ENCODE data around the gene WBP2. TPM values are rescaled to one million over a fixed set of nuclear protein-coding genes. Genes with fewer than 3 reads are reported as not detected.
A peak's percentile ranks its signal among the peaks of the same experiment; 100 is the strongest.
"Not testable (repeated sequence)": the region's sequence is repeated elsewhere in the genome, so short reads cannot be mapped to it uniquely, and the experiment has no call there.

WBP2 gene
- total RNA-seq, 2 donors from 2014 or later = 67.4 to 127 TPM

DNA sequence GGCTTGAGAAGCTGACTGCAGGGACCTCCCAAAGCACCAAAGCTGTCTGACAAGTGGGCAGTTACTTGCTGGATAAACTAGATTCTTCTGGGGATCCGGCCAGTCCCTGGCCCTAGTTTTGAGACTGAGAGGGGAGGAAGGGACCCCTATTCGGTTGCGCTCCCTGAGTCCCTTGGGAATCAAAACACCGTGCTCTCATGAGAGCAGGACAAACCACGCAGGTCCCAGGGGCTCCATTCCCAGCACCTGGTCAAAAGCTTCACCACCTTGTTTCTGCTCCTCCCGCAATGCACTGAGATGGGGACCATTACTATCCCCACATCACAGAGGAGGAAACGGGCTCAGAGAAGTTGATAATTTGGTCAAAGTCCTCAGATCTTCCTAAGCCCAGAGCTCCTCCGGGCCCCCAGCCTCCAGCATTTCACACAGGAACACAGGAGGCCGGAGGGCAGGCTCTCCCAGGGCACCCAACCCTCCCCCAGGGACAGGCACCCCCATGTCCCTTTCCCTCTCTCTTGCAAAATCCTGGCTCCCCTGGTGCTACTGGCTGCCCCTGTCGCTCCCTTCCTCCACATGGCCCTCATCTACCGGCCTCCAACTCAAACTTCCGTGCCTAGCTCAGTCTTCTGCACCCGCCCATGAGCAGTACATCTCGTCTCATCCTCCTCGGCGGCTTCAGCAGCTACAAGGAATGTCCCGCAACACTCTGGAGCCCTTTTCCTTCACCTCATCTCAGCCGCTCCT lies 38.3 kb upstream of the WBP2 start:
- no peak for ATAC-seq (replicated peaks)
- Mint-ChIP-seq H3K4me1 (peaks cover 18% of the 10 kb centered on the region), H3K36me3 (ENCODE audit: low read depth) (peaks cover 24% of the 10 kb centered on the region), H3K9me3 (no peaks in the 10 kb centered on the region), H3K4me3 (peak overlapping the region; percentile 31), H3K27me3 (no peaks in the 10 kb centered on the region), H3K27ac (peak overlapping the region; percentile 79)

DNA sequence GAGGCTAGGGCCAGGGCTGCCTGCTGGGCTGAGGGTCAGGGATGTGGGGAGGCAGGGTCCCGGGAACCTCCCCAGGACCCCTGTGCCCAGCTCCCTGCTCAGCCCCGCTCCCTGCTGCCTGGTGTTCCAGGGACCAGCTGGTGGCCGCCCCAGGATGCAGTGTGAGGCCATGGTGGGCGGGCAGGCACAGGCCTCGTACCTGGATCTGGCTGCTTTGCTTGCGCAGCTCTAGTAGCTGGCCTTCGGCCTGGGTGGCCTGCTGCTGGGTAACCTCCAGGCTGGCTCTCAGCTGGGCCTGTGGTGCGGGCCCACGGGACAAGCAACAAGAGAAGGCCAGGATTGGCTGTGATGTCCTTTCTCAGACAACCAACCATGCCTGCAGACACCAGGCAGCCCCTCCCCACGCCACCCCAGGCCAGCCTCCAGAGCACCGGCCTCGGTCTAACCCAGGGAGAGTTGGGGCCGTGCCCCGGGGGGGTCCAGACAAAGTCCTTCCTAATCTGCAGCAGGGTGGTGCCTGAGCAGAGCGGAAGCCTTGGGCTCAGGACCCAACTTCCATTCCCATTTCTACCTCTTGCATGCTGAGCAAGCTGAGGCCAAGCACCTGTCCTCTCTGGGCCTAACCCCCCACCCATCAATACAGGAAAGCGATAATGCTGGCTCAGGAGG lies 37.6 kb upstream of the WBP2 start:
- ATAC-seq (replicated peaks) = no peak
- Mint-ChIP-seq H3K27ac (no peak overlapping the region), H3K4me1 (peaks cover 18% of the 10 kb centered on the region), H3K9me3 (no peaks in the 10 kb centered on the region), H3K4me3 (no peak overlapping the region), H3K36me3 (ENCODE audit: low read depth) (peaks cover 18% of the 10 kb centered on the region), H3K27me3 (no peaks in the 10 kb centered on the region)

DNA sequence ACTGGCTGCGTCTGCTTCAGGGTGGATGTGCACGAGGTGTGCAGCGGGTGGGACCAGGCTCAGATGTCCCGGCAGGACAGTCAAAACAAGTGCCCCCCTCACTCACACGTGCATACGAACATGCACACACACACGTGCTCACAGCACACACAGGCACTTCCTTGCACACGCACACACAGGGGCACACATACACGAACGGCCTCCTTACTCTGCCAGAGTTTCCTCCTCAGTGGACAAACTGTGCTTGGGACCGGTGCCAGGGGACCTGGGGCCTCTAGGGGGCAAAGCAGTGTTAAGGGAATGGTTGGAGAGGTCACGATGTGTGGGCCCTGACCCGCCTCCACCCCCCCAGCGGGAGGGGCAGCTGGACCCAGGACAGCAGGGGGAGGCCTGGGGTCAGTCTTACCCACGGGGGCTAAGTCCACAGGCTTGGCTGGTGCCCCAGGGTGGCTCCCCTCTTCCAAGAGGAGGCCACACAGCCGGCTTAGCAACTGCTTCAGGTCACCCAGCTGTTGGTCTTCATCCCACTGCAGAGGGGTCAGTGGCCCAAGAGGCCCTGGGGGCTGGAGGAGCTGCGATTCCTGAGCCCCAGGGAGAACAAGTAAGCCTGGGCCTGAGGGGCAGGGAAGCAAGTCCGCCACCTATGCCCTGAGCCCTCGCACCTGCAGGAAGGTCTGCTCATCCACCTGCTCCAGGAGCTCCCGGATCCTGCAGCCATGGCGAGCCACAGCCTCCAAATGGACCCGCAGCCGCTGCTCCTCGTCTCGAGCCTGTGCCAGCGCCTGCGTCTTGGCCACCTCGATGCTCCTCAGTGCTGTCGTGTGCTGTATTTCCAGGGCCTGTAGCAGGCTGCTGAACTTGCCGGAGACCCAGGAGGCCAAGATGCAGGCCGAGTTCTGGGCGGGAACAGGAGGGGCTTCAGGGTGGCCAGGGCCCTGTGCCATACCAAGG lies 36.7 kb upstream of the WBP2 start:
- Mint-ChIP-seq H3K9me3 (no peaks in the 10 kb centered on the region), H3K36me3 (ENCODE audit: low read depth) (peaks cover 14% of the 10 kb centered on the region), H3K27ac (no peak overlapping the region), H3K4me1 (peaks cover 18% of the 10 kb centered on the region), H3K27me3 (no peaks in the 10 kb centered on the region), H3K4me3 (no peak overlapping the region)
- ATAC-seq (replicated peaks) = no peak

DNA sequence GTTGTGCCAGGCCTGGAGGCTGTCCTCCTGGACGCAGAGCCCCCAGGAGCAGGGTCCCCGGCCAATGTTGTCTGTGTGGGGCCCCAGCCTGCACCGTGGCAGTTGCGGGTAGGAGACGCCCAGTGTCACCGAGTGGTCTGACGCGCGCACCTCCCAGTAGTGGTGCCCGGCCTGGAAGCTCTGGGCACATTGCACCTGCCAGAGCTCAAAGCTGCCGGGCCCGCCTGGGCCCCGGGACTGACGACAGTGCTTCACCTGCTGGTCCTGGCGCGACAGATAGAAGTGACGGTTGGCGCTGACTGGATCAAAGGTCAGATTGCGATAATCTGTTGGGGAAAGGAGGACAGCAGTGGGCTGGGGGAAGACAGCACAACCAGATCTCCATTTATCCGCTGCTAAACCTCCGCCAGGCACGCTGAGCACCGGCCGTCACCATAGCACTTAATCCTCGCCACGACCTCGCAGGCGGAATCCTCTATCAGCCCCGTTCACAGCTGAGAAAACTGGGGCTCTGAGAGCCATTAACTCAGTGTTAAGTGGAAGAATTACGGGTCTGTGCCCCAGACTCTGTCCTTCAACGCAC lies 36.0 kb upstream of the WBP2 start:
- Mint-ChIP-seq H3K4me1 (peaks cover 18% of the 10 kb centered on the region), H3K36me3 (ENCODE audit: low read depth) (peaks cover 14% of the 10 kb centered on the region), H3K27me3 (no peaks in the 10 kb centered on the region), H3K9me3 (no peaks in the 10 kb centered on the region), H3K4me3 (no peak overlapping the region), H3K27ac (no peak overlapping the region)
- ATAC-seq (replicated peaks) = no peak

DNA sequence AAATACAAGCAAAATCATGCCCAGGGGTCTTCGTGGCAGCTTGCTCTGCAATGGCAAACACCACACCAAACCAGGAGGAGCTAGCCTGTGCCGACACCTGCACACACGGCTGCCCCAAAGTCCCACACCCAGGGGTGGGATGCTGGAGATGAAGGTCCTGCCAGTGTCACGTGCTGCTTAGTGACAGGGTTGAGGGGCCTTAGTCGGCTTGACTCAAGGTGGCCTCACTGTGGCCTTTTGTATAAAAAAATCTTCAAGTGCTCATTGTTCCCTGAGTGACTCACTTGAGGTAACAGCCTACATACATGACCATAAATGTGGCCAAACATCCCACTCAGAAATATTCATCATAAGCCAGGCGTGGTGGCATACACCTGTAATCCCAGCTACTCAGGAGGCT lies 34.3 kb upstream of the WBP2 start:
- ATAC-seq (replicated peaks) = peak; percentile 82
- peaks cover 14% of the 10 kb centered on the region for H3K36me3 Mint-ChIP-seq (ENCODE audit: low read depth)
- peak overlapping the region; percentile 79 for H3K27ac Mint-ChIP-seq

DNA sequence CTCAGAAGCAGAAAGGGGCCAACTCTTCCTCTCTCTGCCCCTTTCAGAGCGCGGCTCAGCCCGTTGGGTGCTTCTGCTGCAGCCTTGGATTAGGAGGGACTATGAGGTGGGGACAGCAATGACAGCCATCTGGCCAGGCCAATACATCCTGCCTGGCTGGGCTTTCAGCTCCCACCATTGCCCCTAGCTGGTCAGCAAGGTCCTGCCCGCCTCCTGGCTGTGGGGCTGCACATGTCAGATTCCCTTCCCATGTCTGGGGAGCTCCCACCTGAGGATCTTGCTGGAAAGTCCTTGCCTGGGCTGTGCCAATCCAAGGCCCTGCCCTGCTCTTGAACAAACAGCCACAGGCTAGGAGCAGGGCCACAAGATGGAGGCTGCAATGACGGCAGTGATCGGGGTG lies 33.3 kb upstream of the WBP2 start:
- Mint-ChIP-seq H3K27me3 (no peaks in the 10 kb centered on the region), H3K36me3 (ENCODE audit: low read depth) (peaks cover 14% of the 10 kb centered on the region), H3K9me3 (no peaks in the 10 kb centered on the region), H3K27ac (no peak overlapping the region), H3K4me3 (no peak overlapping the region), H3K4me1 (peaks cover 4% of the 10 kb centered on the region)
- ATAC-seq (replicated peaks) = no peak

More for the DNA sequence above, 34.3 kb upstream of the WBP2 start:
- no peaks in the 10 kb centered on the region for H3K9me3 Mint-ChIP-seq
- no peak overlapping the region for H3K4me3 Mint-ChIP-seq
- peaks cover 9% of the 10 kb centered on the region for H3K4me1 Mint-ChIP-seq
- H3K27me3 Mint-ChIP-seq = no peaks in the 10 kb centered on the region

DNA sequence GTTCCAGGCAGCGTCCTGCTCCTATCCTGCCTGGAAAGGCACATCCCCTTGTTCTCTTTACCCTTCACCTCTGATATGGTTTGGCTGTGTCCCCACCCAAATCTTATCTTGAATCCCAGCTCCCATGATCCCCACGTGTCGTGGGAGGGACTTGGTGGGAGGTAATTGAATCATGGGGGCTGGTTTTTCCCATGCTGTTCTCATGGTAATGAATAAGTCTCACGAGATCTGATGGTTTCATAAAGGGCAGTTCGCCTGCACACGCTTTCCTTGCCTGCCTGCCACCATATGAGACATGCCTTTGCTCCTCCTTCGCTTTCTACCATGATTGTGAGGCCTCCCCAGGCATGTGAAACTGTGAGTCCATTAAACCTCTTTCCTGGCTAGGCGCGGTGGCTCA lies 30.7 kb upstream of the WBP2 start:
- H3K4me1 Mint-ChIP-seq; H3K27me3 Mint-ChIP-seq; ATAC-seq (replicated peaks); H3K27ac Mint-ChIP-seq; H3K4me3 Mint-ChIP-seq; H3K9me3 Mint-ChIP-seq: not testable (repeated sequence)
- peaks cover 14% of the 10 kb centered on the region for H3K36me3 Mint-ChIP-seq (ENCODE audit: low read depth)

DNA sequence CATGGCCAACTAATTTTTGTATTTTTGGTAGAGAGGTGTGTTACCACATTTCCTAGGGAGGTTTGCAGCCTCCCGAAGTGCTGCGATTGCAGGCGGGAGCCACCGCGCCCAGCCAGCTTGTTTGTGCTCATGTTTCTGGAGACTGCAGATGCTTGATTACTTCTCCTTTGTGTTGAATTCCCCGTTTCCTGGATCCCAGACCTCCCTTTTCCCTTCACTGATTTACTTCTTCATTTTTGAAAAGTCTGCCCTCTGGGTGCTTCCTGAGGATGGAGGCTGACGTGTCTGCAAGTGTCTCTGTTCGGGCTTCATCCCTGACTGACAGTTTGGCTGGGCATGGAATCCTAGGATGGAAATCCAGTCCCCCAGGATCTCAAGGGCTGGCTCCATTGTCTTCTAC lies 30.3 kb upstream of the WBP2 start:
- H3K27me3 Mint-ChIP-seq = no peaks in the 10 kb centered on the region
- H3K27ac Mint-ChIP-seq = no peak overlapping the region
- H3K4me1 Mint-ChIP-seq = peaks cover 2% of the 10 kb centered on the region
- no peak for ATAC-seq (replicated peaks)
- H3K36me3 Mint-ChIP-seq (ENCODE audit: low read depth) = peaks cover 13% of the 10 kb centered on the region
- no peak overlapping the region for H3K4me3 Mint-ChIP-seq
- H3K9me3 Mint-ChIP-seq = no peaks in the 10 kb centered on the region

DNA sequence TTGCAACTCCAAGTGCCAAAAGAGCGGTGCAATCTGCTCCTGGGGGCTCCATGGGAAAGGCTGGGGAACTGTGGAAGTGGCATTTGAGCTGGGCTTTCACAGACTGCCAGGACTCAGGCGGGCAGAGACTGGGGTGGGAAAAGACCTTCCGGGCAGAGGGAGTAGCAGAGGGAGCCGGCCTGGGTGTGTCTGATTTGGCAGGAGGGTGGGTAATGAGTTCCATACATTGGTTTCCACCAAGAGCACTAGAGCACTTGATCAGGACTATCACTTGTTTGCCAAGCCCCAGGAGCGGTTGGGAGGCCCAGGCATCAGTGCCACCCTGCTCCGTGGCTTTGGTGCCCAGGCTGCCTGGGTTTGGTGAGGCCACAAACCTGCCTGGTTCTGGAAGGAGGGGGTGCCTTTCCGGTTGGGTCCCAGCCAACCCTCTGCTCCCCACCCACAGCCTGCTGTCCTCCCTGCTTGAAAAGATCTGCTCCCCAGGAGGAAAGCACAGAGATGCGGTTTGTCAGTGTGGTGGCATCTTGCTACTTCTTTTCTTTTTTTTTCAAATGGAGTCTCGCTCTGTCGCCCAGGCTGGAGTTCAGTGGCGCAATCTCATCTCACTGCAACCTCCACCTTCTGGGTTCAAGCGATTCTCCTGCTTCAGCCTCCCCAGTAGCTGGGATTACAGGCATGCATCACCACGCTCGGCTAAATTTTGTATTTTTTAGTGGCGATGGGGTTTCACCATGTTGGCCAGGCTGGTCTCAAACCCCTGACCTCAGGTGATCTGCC lies 26.7 kb upstream of the WBP2 start:
- Mint-ChIP-seq H3K4me1 (no peaks in the 10 kb centered on the region), H3K9me3 (no peaks in the 10 kb centered on the region), H3K27ac (no peak overlapping the region), H3K36me3 (ENCODE audit: low read depth) (no peaks in the 10 kb centered on the region), H3K27me3 (no peaks in the 10 kb centered on the region), H3K4me3 (no peak overlapping the region)
- no peak for ATAC-seq (replicated peaks)

DNA sequence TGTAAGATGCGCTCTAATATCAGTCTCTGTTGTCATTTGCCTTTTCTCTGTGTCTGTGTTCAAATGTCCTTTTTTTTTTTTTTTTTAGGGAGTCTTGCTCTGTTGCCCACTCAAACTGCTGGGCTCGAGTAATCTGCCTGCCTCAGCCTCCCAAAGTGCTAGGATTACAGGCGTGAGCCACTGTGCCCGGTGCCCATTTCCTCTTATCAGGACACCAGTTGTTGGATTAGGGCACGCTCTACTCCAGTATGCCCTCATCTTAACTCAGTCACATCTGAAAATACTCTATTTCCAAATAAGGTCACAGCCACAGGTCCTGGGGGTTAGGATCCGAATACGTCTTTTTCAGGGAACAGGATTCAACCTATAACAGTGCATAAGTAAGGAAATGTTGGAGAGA lies 25.1 kb upstream of the WBP2 start:
- no peaks in the 10 kb centered on the region for H3K9me3 Mint-ChIP-seq
- H3K4me1 Mint-ChIP-seq = no peaks in the 10 kb centered on the region
- no peak for ATAC-seq (replicated peaks)
- H3K27me3 Mint-ChIP-seq = no peaks in the 10 kb centered on the region
- peak overlapping the region; percentile 27 for H3K4me3 Mint-ChIP-seq
- no peaks in the 10 kb centered on the region for H3K36me3 Mint-ChIP-seq (ENCODE audit: low read depth)
- H3K27ac Mint-ChIP-seq = no peak overlapping the region

DNA sequence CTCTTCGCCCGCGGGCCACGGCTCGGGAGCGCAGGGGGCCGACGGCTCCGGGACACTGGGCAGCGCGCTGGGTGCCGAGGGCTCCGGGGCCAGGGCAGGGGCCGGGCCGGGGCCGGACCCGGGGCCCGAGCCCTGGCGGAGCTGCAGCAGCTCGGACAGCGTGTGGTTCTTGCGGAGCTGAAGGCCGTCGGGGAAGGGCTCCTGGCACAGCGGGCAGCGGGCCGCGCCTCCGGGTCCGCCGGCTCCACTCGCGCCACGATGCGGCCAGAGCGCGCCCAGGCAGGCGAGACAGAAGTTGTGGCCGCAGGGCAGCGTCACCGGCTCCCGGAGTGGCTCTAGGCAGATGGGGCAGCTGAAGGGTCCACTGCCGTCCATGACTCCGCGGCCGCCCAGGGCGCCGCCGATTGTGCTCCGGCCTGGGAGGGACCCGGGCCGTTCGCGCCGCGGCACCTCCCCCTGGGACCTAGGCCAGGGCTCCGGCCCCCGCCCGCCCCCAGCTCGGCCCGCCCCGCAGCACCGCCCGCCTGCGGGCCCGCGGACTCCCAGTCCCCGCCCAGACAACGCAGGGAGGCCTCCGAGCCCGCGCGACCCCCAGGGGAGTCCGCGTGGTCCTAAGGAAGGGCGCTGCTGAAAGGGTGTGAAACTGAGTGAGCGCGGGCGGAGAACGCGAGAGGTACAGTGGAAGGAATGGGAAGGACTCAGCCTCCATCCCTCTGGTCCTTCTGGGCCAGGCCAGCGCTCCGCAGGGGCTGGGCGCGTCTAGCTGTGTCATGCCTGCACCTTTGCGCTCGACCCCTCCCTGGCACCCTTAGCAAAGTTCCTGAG lies 23.3 kb upstream of the WBP2 start, which contains the start of gene TRIM47:
TSS of gene TRIM47 (minus strand) at position 408 of the 825 bp plus-strand sequence. CDS start at position 375, 33 bp downstream.
- no peaks in the 10 kb centered on the region for H3K4me1 Mint-ChIP-seq
- ATAC-seq (replicated peaks) = peak; percentile 17

DNA sequence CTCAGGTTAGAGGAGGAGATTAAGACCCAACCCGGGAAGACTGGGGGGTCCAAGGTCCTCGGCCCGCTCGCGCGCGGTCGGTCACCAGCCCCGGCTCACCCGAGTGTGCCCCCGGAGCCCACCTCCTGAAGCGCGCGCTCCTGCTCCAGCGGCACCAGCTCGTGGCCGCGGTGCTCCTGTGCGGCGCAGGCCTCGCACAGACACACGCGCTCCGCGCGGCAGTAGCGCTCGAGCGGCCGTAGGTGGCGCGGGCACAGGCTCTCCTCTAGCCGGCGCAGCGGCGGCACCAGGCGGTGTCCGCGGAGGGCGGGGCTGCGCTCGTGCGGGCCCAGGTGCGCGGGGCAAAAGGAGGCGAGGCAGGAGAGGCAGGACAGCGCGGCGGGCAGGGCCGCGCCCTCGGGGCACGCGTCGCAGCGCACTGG lies 22.6 kb upstream of the WBP2 start:
- H3K4me1 Mint-ChIP-seq = no peaks in the 10 kb centered on the region
- peak overlapping the region; percentile 93 for H3K4me3 Mint-ChIP-seq
- ATAC-seq (replicated peaks) = peak; percentile 79
- H3K9me3 Mint-ChIP-seq = no peaks in the 10 kb centered on the region
- H3K27ac Mint-ChIP-seq = peak overlapping the region; percentile 88
- no peaks in the 10 kb centered on the region for H3K27me3 Mint-ChIP-seq
- H3K36me3 Mint-ChIP-seq (ENCODE audit: low read depth) = no peaks in the 10 kb centered on the region

More for the DNA sequence above, 23.3 kb upstream of the WBP2 start, which contains the start of gene TRIM47:
- no peaks in the 10 kb centered on the region for H3K9me3 Mint-ChIP-seq
- no peaks in the 10 kb centered on the region for H3K36me3 Mint-ChIP-seq (ENCODE audit: low read depth)
- H3K27ac Mint-ChIP-seq = peak within 1 kb of the TSS; percentile 88
- peak within 1 kb of the TSS; percentile 93 for H3K4me3 Mint-ChIP-seq
- no peaks in the 10 kb centered on the region for H3K27me3 Mint-ChIP-seq
